Measurements from ENCODE around the gene TCEAL1. TPM values are rescaled to one million over a fixed set of nuclear protein-coding genes. Genes with fewer than 3 reads are reported as not detected.
"Not testable (repeated sequence)": the region's sequence is repeated elsewhere in the genome, so short reads cannot be mapped to it uniquely, and the experiment has no call there.

TCEAL1 gene
- total and polyA plus RNA-seq, 4 experiments from 2014 or later = 10.1 to 18.4 (median 10.9) TPM

DNA sequence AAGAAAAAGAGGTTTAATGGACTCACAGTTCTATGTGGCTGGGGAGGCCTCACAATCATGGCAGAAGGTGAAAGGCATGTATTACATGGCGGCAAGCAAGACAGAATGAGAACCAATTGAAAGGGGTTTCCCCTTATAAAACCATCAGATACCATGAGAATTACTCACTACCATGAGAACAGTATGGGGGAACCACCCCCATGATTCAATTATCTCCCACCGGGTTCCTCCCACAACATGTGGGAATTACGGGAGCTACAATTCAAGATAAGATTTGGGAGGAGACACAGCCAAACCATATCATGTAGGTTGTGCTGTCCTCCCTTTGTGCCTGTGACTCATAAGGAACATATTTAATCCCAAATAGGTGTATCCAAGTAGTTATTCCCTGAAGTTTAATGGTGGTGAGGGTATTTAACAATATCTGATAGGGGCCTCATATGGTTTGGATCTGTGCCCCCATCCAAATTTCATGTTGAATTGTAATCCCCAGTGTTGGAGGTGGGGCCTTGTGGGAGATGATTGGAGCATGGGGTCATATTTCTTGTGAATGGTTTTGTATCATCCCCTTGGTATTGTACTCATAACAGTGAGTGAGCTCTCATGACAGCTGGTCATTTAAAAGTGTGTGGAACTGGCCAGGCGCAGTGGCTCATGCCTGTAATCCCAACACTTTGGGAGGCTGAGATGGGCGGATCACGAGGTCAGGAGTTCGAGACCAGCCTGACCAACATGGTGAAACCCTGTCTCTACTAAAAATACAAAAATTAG is 26.6 kb downstream of the TCEAL1 start:
- H3K36me3 Mint-ChIP-seq; H3K9me3 Mint-ChIP-seq; H3K4me3 Mint-ChIP-seq; POLR2A ChIA-PET (ENCODE audit: partially characterized antibody); H3K27me3 ChIP-seq (ENCODE audit: insufficient read depth, low read length); CTCF ChIA-PET (ENCODE audit: partially characterized antibody); intact Hi-C loops (cut with micrococcal nuclease); H3K36me3 ChIP-seq (ENCODE audit: insufficient read depth, low read length); H3K27ac ChIP-seq (ENCODE audit: low read depth, low read length); DNase-seq; H3K9me3 ChIP-seq (ENCODE audit: control insufficient read depth in 1 of 2, low read length in 2 of 2); H3K27me3 Mint-ChIP-seq; H3K4me1 Mint-ChIP-seq; H3K4me1 ChIP-seq (ENCODE audit: insufficient read depth, low read length); H3K4me3 ChIP-seq (ENCODE audit: low read length in 2 of 2): not testable (repeated sequence)
- peak overlapping the region in 1 of 7 donors; percentile 28 for H3K27ac Mint-ChIP-seq

DNA sequence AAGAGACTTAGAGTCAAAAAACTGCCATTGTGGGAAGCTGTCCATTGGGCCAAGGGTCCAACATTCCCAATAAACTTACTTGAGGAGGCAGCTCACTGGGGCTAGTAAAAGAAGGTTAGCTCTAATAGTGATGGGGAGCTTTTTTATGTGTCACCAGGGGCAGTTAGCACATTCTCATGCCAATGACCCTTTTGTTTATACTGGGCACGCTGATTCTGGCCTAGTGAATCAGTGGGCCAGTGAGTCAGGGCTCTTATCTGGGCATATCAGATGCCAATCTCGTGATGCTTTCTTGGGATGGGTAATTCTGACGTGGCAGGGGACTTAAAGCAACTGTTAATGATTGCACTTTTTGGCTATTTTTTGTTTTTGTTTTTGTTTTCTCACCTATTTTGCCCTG is 27.8 kb downstream of the TCEAL1 start:
- Histone ChIP-seq H3K4me1 (ENCODE audit: insufficient read depth, low read length) (no peaks in the 10 kb centered on the region), H3K27ac (ENCODE audit: low read depth, low read length) (no peak overlapping the region), H3K4me3 (ENCODE audit: low read length in 2 of 2) (no peak overlapping the region), H3K36me3 (ENCODE audit: insufficient read depth, low read length) (no peaks in the 10 kb centered on the region), H3K9me3 (ENCODE audit: control insufficient read depth in 1 of 2, low read length in 2 of 2) (no peaks in the 10 kb centered on the region), H3K27me3 (ENCODE audit: insufficient read depth, low read length) (no peaks in the 10 kb centered on the region)
- intact Hi-C loops (cut with micrococcal nuclease) = no loop called here
- ChIA-PET CTCF (ENCODE audit: partially characterized antibody) (no interaction called here), POLR2A (ENCODE audit: partially characterized antibody) (no interaction called here)
- Mint-ChIP-seq H3K27me3 (peaks cover 2 to 3% of the 10 kb centered on the region in 2 donors), H3K27ac (peak overlapping the region in 1 of 7 donors; percentile 5), H3K9me3 (peaks cover 0 to 2% (median 0%) of the 10 kb centered on the region in 8 donors), H3K36me3 (no peaks in the 10 kb centered on the region), H3K4me1 (peaks cover 0 to 4% (median 2%) of the 10 kb centered on the region in 4 donors), H3K4me3 (no peak overlapping the region)
- DNase-seq = no peak

DNA sequence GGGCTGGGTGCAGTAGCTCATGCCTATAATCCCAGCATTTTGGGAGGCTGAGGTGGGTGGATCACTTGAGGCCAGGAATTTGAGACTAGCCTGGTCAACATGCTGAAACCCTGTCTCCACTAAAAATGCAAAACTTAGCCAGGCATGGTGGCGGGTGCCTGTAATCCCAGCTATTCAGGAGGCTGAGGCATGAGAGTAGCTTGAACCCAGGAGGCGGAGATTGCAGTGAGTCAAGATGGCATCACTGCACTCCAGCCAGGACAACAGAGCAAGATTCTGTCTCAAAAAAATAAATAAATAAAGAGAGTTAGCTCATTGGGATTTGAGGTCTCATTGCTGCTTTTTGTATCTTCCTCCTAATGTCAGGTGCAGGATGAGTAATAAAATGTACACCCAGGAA is 28.3 kb downstream of the TCEAL1 start:
- not testable (repeated sequence) for H3K27me3 Mint-ChIP-seq

DNA sequence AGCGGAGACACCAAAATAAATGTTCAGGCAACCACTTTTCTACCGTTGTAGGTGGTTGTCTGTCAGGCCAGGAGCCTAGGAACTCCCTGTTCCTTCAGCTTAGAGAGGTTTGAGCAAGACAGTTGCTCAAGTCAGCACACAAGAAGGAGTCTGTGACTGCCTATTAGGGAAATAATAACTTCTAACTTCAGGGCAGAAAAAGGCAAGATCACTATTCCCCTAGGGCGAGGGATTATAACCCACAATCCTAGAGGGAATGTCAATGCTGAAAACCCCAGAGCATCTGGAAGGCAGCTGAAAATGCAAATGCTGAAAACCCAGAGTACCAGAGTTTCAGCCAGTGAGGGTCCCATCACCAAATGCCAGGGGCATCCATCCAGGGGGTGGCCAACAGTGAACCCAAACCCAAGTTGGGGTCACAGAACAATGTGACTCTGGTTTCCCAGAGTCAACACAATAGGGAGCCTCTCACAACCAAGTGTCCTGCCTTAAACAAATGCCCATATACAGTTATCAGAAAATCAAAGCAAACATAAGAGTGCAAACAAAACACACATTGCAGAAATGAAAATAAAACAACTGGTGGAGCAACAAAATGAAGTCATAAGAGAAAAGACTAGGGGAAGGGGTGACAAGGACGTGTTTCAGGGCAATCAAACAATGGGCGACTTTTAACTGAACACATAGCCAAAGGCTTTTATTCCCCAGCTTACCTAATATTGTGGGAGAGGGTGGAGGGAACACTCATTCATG is 30.1 kb downstream of the TCEAL1 start:
- H3K4me1 Mint-ChIP-seq = peaks cover 0 to 4% (median 2%) of the 10 kb centered on the region in 4 donors
- H3K27ac Mint-ChIP-seq = no peak overlapping the region
- POLR2A ChIA-PET (ENCODE audit: partially characterized antibody) = no interaction called here
- Histone ChIP-seq H3K27ac (ENCODE audit: low read depth, low read length) (no peak overlapping the region), H3K27me3 (ENCODE audit: insufficient read depth, low read length) (no peaks in the 10 kb centered on the region), H3K9me3 (ENCODE audit: control insufficient read depth in 1 of 2, low read length in 2 of 2) (no peaks in the 10 kb centered on the region), H3K36me3 (ENCODE audit: insufficient read depth, low read length) (no peaks in the 10 kb centered on the region), H3K4me3 (ENCODE audit: low read length in 2 of 2) (no peak overlapping the region), H3K4me1 (ENCODE audit: insufficient read depth, low read length) (no peaks in the 10 kb centered on the region)
- peaks cover 2 to 11% of the 10 kb centered on the region in 2 donors for H3K27me3 Mint-ChIP-seq
- DNase-seq = no peak
- no peak overlapping the region for H3K4me3 Mint-ChIP-seq
- CTCF ChIA-PET (ENCODE audit: partially characterized antibody) = no interaction called here
- intact Hi-C loops (cut with micrococcal nuclease) = no loop called here
- H3K9me3 Mint-ChIP-seq = peaks cover 0 to 2% (median 0%) of the 10 kb centered on the region in 8 donors
- no peaks in the 10 kb centered on the region for H3K36me3 Mint-ChIP-seq

More for the DNA sequence above, 28.3 kb downstream of the TCEAL1 start:
- intact Hi-C loops (cut with micrococcal nuclease); POLR2A ChIA-PET (ENCODE audit: partially characterized antibody); H3K4me1 Mint-ChIP-seq; H3K4me1 ChIP-seq (ENCODE audit: insufficient read depth, low read length); H3K27me3 ChIP-seq (ENCODE audit: insufficient read depth, low read length); DNase-seq; H3K4me3 ChIP-seq (ENCODE audit: low read length in 2 of 2); H3K36me3 Mint-ChIP-seq; H3K9me3 ChIP-seq (ENCODE audit: control insufficient read depth in 1 of 2, low read length in 2 of 2); H3K4me3 Mint-ChIP-seq; H3K27ac ChIP-seq (ENCODE audit: low read depth, low read length); CTCF ChIA-PET (ENCODE audit: partially characterized antibody); H3K9me3 Mint-ChIP-seq; H3K36me3 ChIP-seq (ENCODE audit: insufficient read depth, low read length): not testable (repeated sequence)
- H3K27ac Mint-ChIP-seq = peak overlapping the region in 1 of 7 donors; percentile 5

GRCh38 chrX:103659460-103659859 is 30.7 kb downstream of the TCEAL1 start:
- H3K4me3 Mint-ChIP-seq; POLR2A ChIA-PET (ENCODE audit: partially characterized antibody); H3K9me3 Mint-ChIP-seq; H3K27ac ChIP-seq (ENCODE audit: low read depth, low read length); H3K4me3 ChIP-seq (ENCODE audit: low read length in 2 of 2); H3K36me3 ChIP-seq (ENCODE audit: insufficient read depth, low read length); CTCF ChIA-PET (ENCODE audit: partially characterized antibody); H3K36me3 Mint-ChIP-seq; DNase-seq; H3K4me1 ChIP-seq (ENCODE audit: insufficient read depth, low read length); H3K27me3 ChIP-seq (ENCODE audit: insufficient read depth, low read length); H3K4me1 Mint-ChIP-seq; H3K9me3 ChIP-seq (ENCODE audit: control insufficient read depth in 1 of 2, low read length in 2 of 2); intact Hi-C loops (cut with micrococcal nuclease): not testable (repeated sequence)
- Mint-ChIP-seq H3K27me3 (peaks cover 2 to 15% of the 10 kb centered on the region in 2 donors), H3K27ac (peak overlapping the region in 2 of 7 donors; percentile 12 to 37)

DNA sequence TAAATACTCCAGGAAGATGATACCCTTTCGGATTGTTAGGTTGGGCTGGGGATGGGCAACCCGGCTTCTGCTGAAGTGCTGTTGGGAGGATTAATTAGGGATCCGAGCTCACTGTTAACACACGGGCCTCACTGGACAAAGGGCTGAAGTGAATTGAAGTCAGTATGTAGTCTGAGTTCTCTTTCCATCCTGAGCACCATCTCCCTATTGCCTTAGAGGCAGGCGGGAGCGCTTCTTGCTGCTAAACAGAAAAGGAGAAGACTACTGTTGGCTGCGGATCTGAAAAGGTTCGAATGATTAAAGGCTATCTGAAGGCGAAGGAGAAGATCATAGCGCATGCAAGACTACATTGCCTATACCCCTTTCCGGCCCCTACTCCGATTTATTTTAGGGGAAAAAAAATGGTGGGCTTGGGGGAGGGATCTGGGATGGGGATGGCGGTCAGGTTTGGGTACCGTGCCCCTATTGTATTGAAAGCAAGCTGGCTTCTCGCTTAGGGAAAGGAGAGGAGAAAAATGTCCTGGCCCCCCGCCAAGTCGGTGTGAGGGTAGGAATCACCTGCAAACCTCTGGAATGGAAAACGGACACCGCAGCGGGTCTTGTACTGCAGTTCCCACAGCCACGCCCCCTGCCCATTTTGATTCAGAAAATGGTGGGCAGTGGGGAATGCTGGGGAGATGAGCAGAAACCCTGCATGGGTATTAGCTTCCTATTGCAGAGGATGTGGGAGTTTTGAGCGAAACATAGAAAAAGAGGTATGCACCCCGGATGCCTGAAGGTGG is 35.4 kb downstream of the TCEAL1 start:
- Mint-ChIP-seq H3K36me3 (no peaks in the 10 kb centered on the region), H3K9me3 (no peaks in the 10 kb centered on the region), H3K27ac (no peak overlapping the region), H3K4me1 (peaks cover 0 to 5% (median 2%) of the 10 kb centered on the region in 4 donors), H3K27me3 (peaks cover 0 to 12% of the 10 kb centered on the region in 2 donors), H3K4me3 (no peak overlapping the region)
- ChIA-PET CTCF (ENCODE audit: partially characterized antibody) (no interaction called here), POLR2A (ENCODE audit: partially characterized antibody) (no interaction called here)
- no peaks in the 10 kb centered on the region for H3K9me3 ChIP-seq (ENCODE audit: control insufficient read depth in 1 of 2, low read length in 2 of 2)
- no peak overlapping the region for H3K4me3 ChIP-seq (ENCODE audit: low read length in 2 of 2)
- intact Hi-C loops (cut with micrococcal nuclease) = no loop called here
- H3K4me1 ChIP-seq (ENCODE audit: insufficient read depth, low read length) = no peaks in the 10 kb centered on the region
- H3K27ac ChIP-seq (ENCODE audit: low read depth, low read length) = no peak overlapping the region
- DNase-seq = no peak
- H3K27me3 ChIP-seq (ENCODE audit: insufficient read depth, low read length) = no peaks in the 10 kb centered on the region
- H3K36me3 ChIP-seq (ENCODE audit: insufficient read depth, low read length) = no peaks in the 10 kb centered on the region
